ENCODE measurements around the gene ADAM29. TPM values are rescaled to one million over a fixed set of nuclear protein-coding genes. Genes with fewer than 3 reads are reported as not detected.
"Not testable (repeated sequence)": the region's sequence is repeated elsewhere in the genome, so short reads cannot be mapped to it uniquely, and the experiment has no call there.

ADAM29 gene
- total RNA-seq, 1 experiment from 2014 or later, result not detected

GRCh38 chr4:174996079-174996478, 77.9 kb downstream of the ADAM29 start:
- no peaks in the 10 kb centered on the region for H3K79me2 ChIP-seq (ENCODE audit: low read depth)
- TF ChIP-seq, protein P1, sequence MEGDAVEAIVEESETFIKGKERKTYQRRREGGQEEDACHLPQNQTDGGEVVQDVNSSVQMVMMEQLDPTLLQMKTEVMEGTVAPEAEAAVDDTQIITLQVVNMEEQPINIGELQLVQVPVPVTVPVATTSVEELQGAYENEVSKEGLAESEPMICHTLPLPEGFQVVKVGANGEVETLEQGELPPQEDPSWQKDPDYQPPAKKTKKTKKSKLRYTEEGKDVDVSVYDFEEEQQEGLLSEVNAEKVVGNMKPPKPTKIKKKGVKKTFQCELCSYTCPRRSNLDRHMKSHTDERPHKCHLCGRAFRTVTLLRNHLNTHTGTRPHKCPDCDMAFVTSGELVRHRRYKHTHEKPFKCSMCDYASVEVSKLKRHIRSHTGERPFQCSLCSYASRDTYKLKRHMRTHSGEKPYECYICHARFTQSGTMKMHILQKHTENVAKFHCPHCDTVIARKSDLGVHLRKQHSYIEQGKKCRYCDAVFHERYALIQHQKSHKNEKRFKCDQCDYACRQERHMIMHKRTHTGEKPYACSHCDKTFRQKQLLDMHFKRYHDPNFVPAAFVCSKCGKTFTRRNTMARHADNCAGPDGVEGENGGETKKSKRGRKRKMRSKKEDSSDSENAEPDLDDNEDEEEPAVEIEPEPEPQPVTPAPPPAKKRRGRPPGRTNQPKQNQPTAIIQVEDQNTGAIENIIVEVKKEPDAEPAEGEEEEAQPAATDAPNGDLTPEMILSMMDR (conservative IDR thresholded peaks at IDR 0.05), result no peak
- no peak for TF ChIP-seq EZH2 (IDR thresholded peaks at IDR 0.05; ENCODE audit: low read depth)
- no peaks in the 10 kb centered on the region for H3K4me1 ChIP-seq (replicated peaks; ENCODE audit: insufficient read depth)
- no peaks in the 10 kb centered on the region for H3K9me2 ChIP-seq (ENCODE audit: insufficient read depth)
- H3K4me2 ChIP-seq, result no peak overlapping the region
- DNase-seq, result no peak
- H3K4me3 ChIP-seq, result no peak overlapping the region
- intact Hi-C loops (cut with micrococcal nuclease; ENCODE audit: unreplicated experiment), result no loop called here
- no peaks in the 10 kb centered on the region for H3K36me3 ChIP-seq (ENCODE audit: low read depth)
- H2AFZ ChIP-seq, result no peak overlapping the region
- no peaks in the 10 kb centered on the region for H3K9me3 ChIP-seq (ENCODE audit: insufficient read depth, low read depth)
- no TSS peak for BruUV-seq (replicated peaks)
- ChIA-PET POLR2A (ENCODE audit: unreplicated experiment) (no interaction called here), CTCF (no interaction called here)
- H3K27ac ChIP-seq, result no peak overlapping the region
- H4K20me1 ChIP-seq (ENCODE audit: insufficient read depth), result no peaks in the 10 kb centered on the region
- no peaks in the 10 kb centered on the region for H3K27me3 ChIP-seq (ENCODE audit: insufficient read depth, low read depth)
- no peaks in the 10 kb centered on the region for H3F3A ChIP-seq (ENCODE audit: insufficient read depth, low read depth)

DNA sequence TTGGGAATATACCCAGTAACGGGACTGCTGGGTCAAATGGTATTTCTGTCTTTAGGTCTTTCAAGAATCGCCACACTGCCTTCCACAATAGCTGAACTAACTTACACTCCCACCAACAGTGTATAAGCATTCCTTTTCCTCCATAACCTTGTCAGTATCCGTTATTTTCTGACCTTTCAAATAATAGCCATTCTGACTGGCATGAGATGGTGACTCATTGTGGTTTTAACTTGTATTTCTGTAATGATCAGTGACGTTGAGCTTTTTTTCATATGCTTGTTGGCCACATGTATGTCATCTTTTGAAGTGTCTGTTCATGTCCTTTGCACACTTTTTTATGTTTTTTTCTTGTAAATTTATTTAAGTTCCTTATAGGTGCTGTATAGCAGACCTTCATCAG, 81.2 kb downstream of the ADAM29 start:
- DNase-seq, result no peak
- intact Hi-C loops (cut with micrococcal nuclease; ENCODE audit: unreplicated experiment), result no loop called here
- Histone ChIP-seq H3F3A (ENCODE audit: insufficient read depth, low read depth) (no peaks in the 10 kb centered on the region), H3K9me2 (ENCODE audit: insufficient read depth) (no peaks in the 10 kb centered on the region), H3K27ac (no peak overlapping the region), H4K20me1 (ENCODE audit: insufficient read depth) (no peaks in the 10 kb centered on the region), H2AFZ (no peak overlapping the region), H3K4me2 (no peak overlapping the region), H3K27me3 (ENCODE audit: insufficient read depth, low read depth) (no peaks in the 10 kb centered on the region), H3K79me2 (ENCODE audit: low read depth) (no peaks in the 10 kb centered on the region), H3K4me1 (replicated peaks; ENCODE audit: insufficient read depth) (no peaks in the 10 kb centered on the region), H3K36me3 (ENCODE audit: low read depth) (no peaks in the 10 kb centered on the region), H3K4me3 (no peak overlapping the region), H3K9me3 (ENCODE audit: insufficient read depth, low read depth) (no peaks in the 10 kb centered on the region)
- CTCF ChIA-PET, result no interaction called here
- POLR2A ChIA-PET (ENCODE audit: unreplicated experiment), result interaction anchor here (0.6 kb wide), 1 partner anchor 129 kb away, joined by 3 read pairs; no protein-coding TSS in a partner anchor
- no TSS peak for BruUV-seq (replicated peaks)
- TF ChIP-seq EZH2 (IDR thresholded peaks at IDR 0.05; ENCODE audit: low read depth), result no peak
- TF ChIP-seq, protein P1 (conservative IDR thresholded peaks at IDR 0.05), result no peak

- Histone ChIP-seq H3F3A (ENCODE audit: insufficient read depth, low read depth) (no peaks in the 10 kb centered on the region), H3K27me3 (ENCODE audit: insufficient read depth, low read depth) (no peaks in the 10 kb centered on the region), H3K36me3 (ENCODE audit: low read depth) (no peaks in the 10 kb centered on the region), H3K4me2 (no peak overlapping the region), H3K4me1 (replicated peaks; ENCODE audit: insufficient read depth) (no peaks in the 10 kb centered on the region), H3K9me2 (ENCODE audit: insufficient read depth) (no peaks in the 10 kb centered on the region), H2AFZ (no peak overlapping the region), H3K4me3 (no peak overlapping the region), H3K9me3 (ENCODE audit: insufficient read depth, low read depth) (no peaks in the 10 kb centered on the region), H3K79me2 (ENCODE audit: low read depth) (no peaks in the 10 kb centered on the region), H3K27ac (no peak overlapping the region), H4K20me1 (ENCODE audit: insufficient read depth) (no peaks in the 10 kb centered on the region)
- no peak for DNase-seq
- ChIA-PET POLR2A (ENCODE audit: unreplicated experiment) (no interaction called here), CTCF (no interaction called here)
- no peak for TF ChIP-seq EZH2 (IDR thresholded peaks at IDR 0.05; ENCODE audit: low read depth)
- TF ChIP-seq, protein P1 (conservative IDR thresholded peaks at IDR 0.05), result no peak
- intact Hi-C loops (cut with micrococcal nuclease; ENCODE audit: unreplicated experiment), result no loop called here
- no TSS peak for BruUV-seq (replicated peaks)
Observed at GRCh38 chr4:175017751-175018150, 99.6 kb downstream of the ADAM29 start.

DNA sequence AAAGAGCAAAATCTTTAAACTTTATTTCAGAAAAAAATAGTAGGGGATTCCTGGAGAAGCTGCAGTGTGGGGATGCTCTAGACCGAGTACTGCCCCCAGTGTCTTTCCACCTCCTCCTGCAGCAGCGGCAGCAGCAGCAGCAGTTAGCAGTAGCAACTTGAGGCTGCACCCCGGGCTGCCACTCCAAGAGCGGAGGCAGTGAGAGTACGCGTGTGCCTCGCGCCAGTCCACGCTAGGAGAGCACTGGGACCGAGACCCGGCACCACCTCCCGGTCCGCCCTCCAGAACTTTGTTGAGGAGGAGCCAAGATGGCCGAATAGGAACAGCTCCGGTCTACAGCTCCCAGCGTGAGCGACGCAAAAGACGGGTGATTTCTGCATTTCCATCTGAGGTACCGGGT, 101.3 kb downstream of the ADAM29 start:
- H3K36me3 ChIP-seq (ENCODE audit: low read depth); intact Hi-C loops (cut with micrococcal nuclease; ENCODE audit: unreplicated experiment); DNase-seq; BruUV-seq (replicated peaks); H3K4me1 ChIP-seq (replicated peaks; ENCODE audit: insufficient read depth); H3F3A ChIP-seq (ENCODE audit: insufficient read depth, low read depth); H3K27ac ChIP-seq; H3K4me3 ChIP-seq; H3K4me2 ChIP-seq; H3K79me2 ChIP-seq (ENCODE audit: low read depth); H4K20me1 ChIP-seq (ENCODE audit: insufficient read depth); H3K27me3 ChIP-seq (ENCODE audit: insufficient read depth, low read depth); H3K9me2 ChIP-seq (ENCODE audit: insufficient read depth); H2AFZ ChIP-seq; POLR2A ChIA-PET (ENCODE audit: unreplicated experiment); CTCF ChIA-PET; H3K9me3 ChIP-seq (ENCODE audit: insufficient read depth, low read depth): not testable (repeated sequence)

All from PC-9 (cell line).